Large intestine (tissue), 3 donors: ENCODE data around the gene TMEM120B. TPM values are rescaled to one million over a fixed set of nuclear protein-coding genes. Genes with fewer than 3 reads are reported as not detected.

ENCODE experiments used
- DNase-seq, 2 donors: peaks; one replicate each; pipeline versions ENCODE4 v3.0.0 to v3.0.0-alpha.2; 2013
- H3K27ac ChIP-seq: one replicate; pipeline ENCODE4 v1.5.1; 2013; ENCODE audit warnings: low read length
- H3K27me3 ChIP-seq: 2 replicates; pipeline ENCODE4 v1.6.1; 2013; ENCODE audit warnings: low read length; ENCODE audit not compliant: control insufficient read depth, insufficient read depth
- H3K36me3 ChIP-seq: 2 replicates; pipeline ENCODE4 v1.6.1; 2013; ENCODE audit warnings: low read length; ENCODE audit not compliant: control insufficient read depth, insufficient read depth
- H3K4me1 ChIP-seq: one replicate; pipeline ENCODE4 v1.6.1; 2013; ENCODE audit warnings: low read length; ENCODE audit not compliant: control insufficient read depth, insufficient read depth
- H3K4me3 ChIP-seq: one replicate; pipeline ENCODE4 v1.5.1; 2013; ENCODE audit warnings: low read length
- H3K9me3 ChIP-seq: one replicate; pipeline ENCODE4 v1.6.1; 2013; ENCODE audit warnings: mild to moderate bottlenecking, low read depth, low read length, moderate library complexity; ENCODE audit not compliant: control insufficient read depth
- whole genome bisulfite sequencing: methylation state at CpG from one replicate; pipeline ENCODE4 v1.1.5; 2013; ENCODE audit warnings: low lambda C conversion rate; ENCODE audit not compliant: insufficient coverage; 5-methylcytosine and 5-hydroxymethylcytosine counted together
- polyA plus RNA-seq: library from polyadenylated mRNA; unstranded; fragments of 120-200 nt; gene quantifications from one replicate; pipeline ENCODE4 v1.2.1, GENCODE V29; 2013

The TMEM120B gene
- polyA plus RNA-seq, 1 donor, result 14.9 TPM

GRCh38 chr12:121828826-121829225, 116.3 kb downstream of the TMEM120B start:
- no CpG with 5 or more reads among the region's 9 CpGs for WGBS
- DNase-seq, result no peak
- Histone ChIP-seq H3K27me3 (no peaks in the 10 kb centered on the region), H3K4me3 (no peak overlapping the region), H3K9me3 (no peaks in the 10 kb centered on the region), H3K4me1 (no peaks in the 10 kb centered on the region), H3K36me3 (peaks cover 79% of the 10 kb centered on the region), H3K27ac (no peak overlapping the region)

- H3K9me3 ChIP-seq, result no peaks in the 10 kb centered on the region
- no peak overlapping the region for H3K4me3 ChIP-seq
- peaks cover 73% of the 10 kb centered on the region for H3K36me3 ChIP-seq
- H3K27me3 ChIP-seq, result no peaks in the 10 kb centered on the region
- DNase-seq, result no peak
- WGBS, result 100% methylated on average over 1 of the region's 7 CpGs
- H3K27ac ChIP-seq, result no peak overlapping the region
- H3K4me1 ChIP-seq, result no peaks in the 10 kb centered on the region
Observed at GRCh38 chr12:121829250-121829918, 116.8 kb downstream of the TMEM120B start.

GRCh38 chr12:121830134-121830533, 117.6 kb downstream of the TMEM120B start:
- Histone ChIP-seq H3K9me3 (no peaks in the 10 kb centered on the region), H3K27me3 (no peaks in the 10 kb centered on the region), H3K4me1 (no peaks in the 10 kb centered on the region), H3K4me3 (no peak overlapping the region), H3K36me3 (peaks cover 66% of the 10 kb centered on the region), H3K27ac (no peak overlapping the region)
- WGBS, result 86% methylated on average over 5 of the region's 23 CpGs
- DNase-seq, result no peak

- no peak overlapping the region for H3K27ac ChIP-seq
- no peak for DNase-seq
- no peaks in the 10 kb centered on the region for H3K4me1 ChIP-seq
- H3K36me3 ChIP-seq, result peaks cover 62% of the 10 kb centered on the region
- no CpG with 5 or more reads among the region's 29 CpGs for WGBS
- H3K27me3 ChIP-seq, result no peaks in the 10 kb centered on the region
- no peak overlapping the region for H3K4me3 ChIP-seq
- H3K9me3 ChIP-seq, result no peaks in the 10 kb centered on the region
Observed at GRCh38 chr12:121830588-121831265, 118.2 kb downstream of the TMEM120B start.

Other genes starting within 250 kb of the TMEM120B start
- 22.3 TPM for gene KDM2B, start 131.7 kb upstream of the TMEM120B start, polyA plus RNA-seq
- gene ORAI1, start 86.2 kb upstream of the TMEM120B start, polyA plus RNA-seq, result 37.4 TPM
- 3.5 TPM for gene MORN3, start 43.1 kb upstream of the TMEM120B start, polyA plus RNA-seq
- gene RHOF, start 80.9 kb downstream of the TMEM120B start, polyA plus RNA-seq, result 53.6 TPM
- 14.2 TPM for gene SETD1B, start 91.3 kb downstream of the TMEM120B start, polyA plus RNA-seq
- 0.27 TPM for gene HPD, start 146.1 kb downstream of the TMEM120B start, polyA plus RNA-seq
- 55.2 TPM for gene PSMD9, start 176.0 kb downstream of the TMEM120B start, polyA plus RNA-seq
- gene CFAP251, start 205.8 kb downstream of the TMEM120B start, polyA plus RNA-seq, result 2.2 TPM